ENCODE data around the gene VWA8.

GRCh38 chr13:41954226-41954625 lies 6.7 kb downstream of the VWA8 start:
- TF ChIP-seq ZNF645 (tag by site-specific recombination; IDR thresholded peaks at IDR 0.05) (no peak), ZNF335 (tag by site-specific recombination; conservative IDR thresholded peaks at IDR 0.05) (no peak), SETDB1 (IDR thresholded peaks at IDR 0.05; ENCODE audit: insufficient read length, low read length) (no peak), ATF2 (tag by site-specific recombination; IDR thresholded peaks at IDR 0.05; ENCODE audit: low read depth) (no peak), ZBTB17 (tag by site-specific recombination; IDR thresholded peaks at IDR 0.05) (no peak), ZNF529 (tag by site-specific recombination; IDR thresholded peaks at IDR 0.05; ENCODE audit: insufficient replicate concordance) (no peak)
